HG02943 (cell line): ENCODE data around the gene PRRG4.
"Not testable (repeated sequence)": the region's sequence is repeated elsewhere in the genome, so short reads cannot be mapped to it uniquely, and the experiment has no call there.

Source experiments
- ATAC-seq: cut with Tn5 transposase; IDR thresholded peaks from one replicate; pipeline ENCODE4 v1.9.1; 2021; ENCODE audit warnings: mild to moderate bottlenecking, low read depth, moderate library complexity; ENCODE audit not compliant: unreplicated experiment

Gene PRRG4

GRCh38 chr11:32829680-32830412 lies at the start of gene PRRG4:
PRRG4 (plus strand) TSS chr11:32829927; CDS start chr11:32830530, 603 bp downstream.
- ATAC-seq: peak; percentile 67

- ATAC-seq: not testable (repeated sequence)
Measured at GRCh38 chr11:32780839-32781238, 48.9 kb upstream of the PRRG4 start.

GRCh38 chr11:32781721-32782120 lies 48.0 kb upstream of the PRRG4 start:
- ATAC-seq: no peak

DNA sequence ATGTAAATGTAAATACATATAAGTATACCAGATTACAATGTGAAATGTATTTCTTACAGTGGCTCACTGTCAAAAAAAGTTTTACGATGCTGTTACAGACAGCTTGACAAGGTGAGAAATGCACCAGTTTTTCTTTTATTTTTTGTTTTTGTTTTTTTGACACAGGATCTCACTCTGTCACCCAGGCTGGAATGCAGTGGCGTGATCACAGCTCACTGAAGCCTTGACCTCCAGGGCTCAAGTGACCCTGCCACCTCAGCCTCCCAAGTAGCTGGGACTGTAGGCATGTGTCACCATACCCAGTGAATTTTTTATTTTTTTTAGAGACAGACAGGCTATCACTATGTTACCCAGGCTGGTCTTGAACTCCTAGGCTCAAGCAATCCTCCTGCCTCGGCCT lies 44.5 kb upstream of the PRRG4 start:
- ATAC-seq: no peak

DNA sequence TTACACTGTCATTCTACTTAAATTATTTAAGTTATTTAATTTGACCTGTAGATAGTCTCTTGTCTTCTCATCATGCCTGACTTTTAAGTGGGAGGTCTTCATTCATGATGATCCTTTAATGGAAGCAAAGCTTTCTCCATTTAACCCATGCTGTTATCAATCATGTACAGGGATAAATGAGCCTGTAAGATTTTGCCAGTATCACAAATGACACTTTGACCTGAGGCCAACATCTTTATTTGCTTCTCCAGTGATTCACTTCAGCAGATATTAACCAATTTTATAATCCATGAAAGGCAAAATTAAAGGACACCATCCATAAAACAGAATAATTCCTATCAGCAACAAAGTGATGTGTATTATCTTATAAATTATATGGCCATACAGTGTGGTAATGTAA lies 42.9 kb upstream of the PRRG4 start:
- no peak for ATAC-seq

- ATAC-seq: no peak
Measured at GRCh38 chr11:32790916-32791315, 38.8 kb upstream of the PRRG4 start.

DNA sequence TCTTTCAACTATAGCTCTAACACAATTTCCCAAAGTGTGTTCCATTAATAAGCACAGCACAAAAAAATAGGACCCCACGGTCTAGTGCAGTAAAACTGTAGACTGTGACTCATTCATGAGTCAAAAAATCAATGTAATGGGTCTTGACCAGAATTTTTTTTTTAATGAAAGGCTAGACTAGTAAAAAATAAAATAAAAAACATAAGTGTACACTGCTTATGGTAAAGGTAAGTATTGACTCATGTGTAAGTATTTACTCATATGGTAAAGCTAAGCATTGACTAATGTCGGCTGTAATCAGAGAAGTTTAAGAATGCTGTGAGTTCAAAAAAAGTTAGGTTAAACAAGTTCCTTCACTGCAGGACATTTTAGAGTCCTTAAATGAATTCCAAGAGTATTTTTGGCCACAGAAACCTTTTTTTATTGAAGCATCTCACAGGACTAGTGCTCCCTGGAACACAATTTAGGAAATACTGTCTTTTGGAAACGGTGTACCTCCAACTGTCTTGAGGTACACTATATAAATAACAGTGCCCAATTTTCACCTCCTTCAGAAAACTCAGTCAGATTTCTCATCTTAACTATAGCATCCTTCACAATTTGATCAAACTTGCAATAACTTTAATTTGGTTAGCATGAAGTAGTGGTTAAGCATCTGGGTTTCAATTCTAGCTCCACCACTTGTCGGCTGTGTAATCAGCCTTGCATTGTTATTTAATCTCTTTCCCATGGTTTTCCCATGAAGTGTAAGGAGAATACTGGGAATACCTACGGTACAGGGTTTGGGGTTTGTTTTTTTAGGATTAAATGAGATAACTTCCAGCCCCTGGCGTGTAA lies 37.4 kb upstream of the PRRG4 start:
- no peak for ATAC-seq

DNA sequence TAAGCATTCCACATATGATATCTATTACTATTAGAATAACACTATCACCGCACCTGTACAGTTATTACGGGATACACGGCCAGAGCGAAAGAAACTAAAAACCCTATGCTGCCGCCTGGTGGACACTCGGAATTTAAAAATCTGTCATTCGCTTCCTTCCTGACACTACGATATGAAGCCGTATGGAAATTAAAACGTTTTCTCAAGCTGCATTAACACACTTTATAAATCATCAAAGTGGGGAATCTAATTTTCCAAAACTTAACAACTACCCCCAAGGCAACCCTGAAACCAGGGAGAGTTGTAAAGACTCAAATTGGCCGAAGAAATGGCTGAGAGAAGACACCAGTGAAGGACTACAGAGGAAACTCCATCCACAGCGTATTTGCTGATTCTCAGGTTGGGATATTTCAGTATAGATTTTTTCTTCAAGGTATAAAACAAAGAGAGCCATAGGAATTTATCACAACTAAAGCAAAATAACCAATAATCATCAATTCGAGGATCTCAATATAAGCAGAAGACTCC lies 36.7 kb upstream of the PRRG4 start:
- ATAC-seq: no peak

DNA sequence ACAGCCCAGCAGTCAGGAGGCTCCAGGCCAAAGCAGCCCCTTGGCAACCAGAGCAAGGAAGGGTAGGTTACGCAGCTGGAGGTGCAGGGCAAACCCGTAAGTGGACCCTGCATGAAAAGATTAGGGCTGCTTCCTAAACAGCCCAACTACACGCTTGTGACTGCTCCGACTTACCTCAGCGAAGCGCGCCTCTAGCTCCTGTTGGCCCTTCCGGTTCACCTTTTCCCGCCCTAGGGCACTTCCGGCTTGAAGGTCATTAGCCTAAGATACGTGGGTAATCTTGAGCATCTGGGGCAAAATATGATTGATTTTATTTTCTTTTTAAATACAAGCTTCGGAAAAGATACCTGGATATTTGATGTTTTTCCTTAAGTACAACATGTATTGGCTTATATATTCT lies 35.3 kb upstream of the PRRG4 start, which contains the start of gene CCDC73:
TSS of gene CCDC73 (minus strand) at position 224 of the 400 bp plus-strand sequence. CDS start 34,419 bp downstream, outside the sequence.
- ATAC-seq: no peak

- ATAC-seq: no peak
Measured at GRCh38 chr11:32796425-32796824, 33.3 kb upstream of the PRRG4 start.

DNA sequence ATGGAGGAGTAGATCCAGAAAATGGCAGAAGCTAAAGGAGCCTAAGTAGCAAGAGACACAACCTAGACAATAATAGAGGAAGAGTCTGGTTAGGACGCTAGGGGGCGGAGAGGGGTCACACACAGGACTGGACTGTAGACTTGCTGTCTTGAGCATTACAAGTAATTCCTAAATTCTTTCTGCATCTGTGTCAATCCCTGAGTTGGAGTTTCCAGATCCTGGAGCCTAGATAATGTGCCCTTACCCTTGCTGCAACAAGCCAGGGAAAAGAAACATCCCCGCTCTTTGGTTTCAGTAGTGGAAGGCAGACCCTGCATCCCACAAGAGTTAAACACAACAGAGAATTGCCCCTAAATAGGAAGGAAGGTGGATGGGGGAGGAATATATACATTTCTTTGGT lies 20.4 kb upstream of the PRRG4 start:
- ATAC-seq: peak; percentile 80

DNA sequence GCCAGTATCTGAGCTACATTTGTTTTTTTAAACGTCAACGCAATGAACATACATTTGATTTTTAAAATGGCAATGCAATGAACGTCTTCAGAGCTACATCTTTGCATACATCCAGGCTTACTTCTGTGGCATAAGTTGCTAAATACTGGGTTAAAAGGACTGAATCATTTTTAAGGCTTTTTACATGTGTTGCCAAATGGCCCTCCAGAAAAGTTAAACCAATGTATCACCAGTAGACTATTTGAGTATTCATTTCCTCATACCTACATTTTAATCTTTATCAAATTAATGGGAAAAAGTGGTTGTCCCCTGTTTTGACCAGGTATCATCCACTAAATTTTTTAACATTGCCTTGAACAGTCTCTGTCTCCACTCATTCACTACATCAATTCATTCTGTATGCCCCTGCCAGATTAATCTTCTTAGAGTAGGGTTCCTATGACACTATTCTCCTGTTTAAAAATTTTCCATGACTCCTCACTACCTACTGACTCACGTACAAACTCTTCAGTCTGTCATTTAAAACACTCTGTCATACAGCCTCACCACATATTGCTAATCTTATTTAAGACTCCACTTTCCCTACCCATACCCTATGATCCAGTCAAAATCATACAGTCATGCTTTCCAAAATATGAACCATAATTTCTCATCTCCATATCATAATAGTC lies 12.4 kb upstream of the PRRG4 start:
- no peak for ATAC-seq

DNA sequence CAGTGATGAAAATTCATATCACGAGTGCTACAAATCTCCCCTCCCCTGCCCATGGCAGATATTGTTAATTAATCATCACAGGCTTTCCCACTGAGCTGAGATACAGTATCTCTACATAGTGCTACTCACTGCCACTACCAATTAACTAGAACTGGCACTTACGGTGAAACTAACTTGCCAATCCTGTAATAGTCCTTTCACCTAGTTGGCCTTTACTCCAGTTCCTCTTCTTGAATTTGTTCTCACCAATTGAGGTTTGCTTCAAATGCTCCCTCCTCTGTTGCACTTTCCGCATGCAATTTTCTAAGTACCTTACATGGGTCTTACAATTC lies 11.9 kb upstream of the PRRG4 start:
- ATAC-seq: no peak

GRCh38 chr11:32819187-32819586 lies 10.5 kb upstream of the PRRG4 start:
- ATAC-seq: no peak

GRCh38 chr11:32820497-32820896 lies 9.2 kb upstream of the PRRG4 start:
- no peak for ATAC-seq

- ATAC-seq: no peak
Measured at GRCh38 chr11:32821517-32821916, 8.2 kb upstream of the PRRG4 start.

DNA sequence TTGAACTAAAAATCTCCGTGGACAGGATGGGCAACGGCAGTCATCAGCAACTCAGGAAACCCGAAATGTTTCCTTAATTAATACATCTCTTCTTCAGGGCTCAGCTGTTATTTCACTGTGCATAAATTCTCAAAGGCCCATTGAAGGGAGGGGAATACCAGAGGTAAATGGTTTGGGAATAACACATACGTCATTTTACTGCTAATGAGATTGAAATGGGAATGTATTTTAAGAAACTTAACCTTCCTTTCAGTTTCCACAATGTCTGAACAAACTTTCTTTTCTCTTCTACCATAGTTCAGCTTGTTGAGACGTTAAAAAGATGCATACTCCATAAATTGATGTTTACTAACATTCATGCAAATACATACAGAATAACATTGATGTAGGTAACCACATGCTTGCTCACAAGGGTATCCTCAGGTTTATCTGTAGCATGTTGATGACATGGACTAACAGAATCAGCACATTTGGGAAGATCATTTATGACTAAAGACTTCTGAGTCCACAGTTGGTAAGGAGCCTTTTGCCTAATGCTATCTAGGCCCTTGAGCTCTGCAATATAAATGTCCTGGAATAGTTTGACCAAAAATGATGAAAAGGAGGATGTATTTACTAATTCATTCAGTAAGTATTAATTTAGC lies 7.7 kb upstream of the PRRG4 start:
- no peak for ATAC-seq

DNA sequence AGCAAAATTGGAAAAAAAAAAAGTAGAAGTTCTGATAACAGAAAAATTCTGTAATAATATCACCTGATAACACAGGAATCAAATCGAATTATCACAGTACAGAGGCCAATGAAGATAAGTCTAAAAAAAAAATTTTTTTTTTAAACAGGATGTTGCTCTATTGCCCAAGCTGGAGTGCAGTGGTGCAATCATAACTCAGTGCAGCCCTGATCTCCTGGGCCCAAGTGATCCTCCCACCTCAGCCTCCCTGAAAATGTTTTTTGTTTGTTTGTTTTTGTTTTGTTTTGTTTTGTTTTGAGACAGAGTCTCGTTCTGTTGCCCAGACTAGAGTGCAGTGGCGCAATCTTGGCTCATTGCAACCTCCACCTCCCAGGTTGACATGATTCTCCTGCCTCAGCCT lies 6.1 kb upstream of the PRRG4 start:
- ATAC-seq: not testable (repeated sequence)

- ATAC-seq: no peak
Measured at GRCh38 chr11:32826113-32826512, 3.6 kb upstream of the PRRG4 start.

GRCh38 chr11:32827276-32827675 lies 2.5 kb upstream of the PRRG4 start:
- ATAC-seq: no peak
